Neutrophil (primary cell): ENCODE measurements around the gene EGR4.

ENCODE experiments used
- H3K27ac ChIP-seq: fragments of 200-600 bp; sonication (generic); 2 replicates; pipeline ENCODE4 v1.5.1; 2016; ENCODE audit warnings: mild to moderate bottlenecking, moderate library complexity
- H3K27me3 ChIP-seq: fragments of 200-600 bp; sonication (generic); 2 replicates; pipeline ENCODE4 v1.6.0; 2016; ENCODE audit warnings: mild to moderate bottlenecking
- H3K36me3 ChIP-seq: fragments of 200-600 bp; sonication (generic); 2 replicates; pipeline ENCODE4 v1.5.1; 2017
- H3K4me1 ChIP-seq, 2 experiments: fragments of 200-600 bp in 1 of 2; sonication (generic) in 1 of 2; 1 replicate in 1 of 2; 2 replicates in 1 of 2; pipeline versions ENCODE4 v1.5.1 to v1.6.1; 2013 to 2016; ENCODE audit warnings: low read depth in 1 of 2, low read length in 1 of 2, mild to moderate bottlenecking in 1 of 2, moderate library complexity in 1 of 2; ENCODE audit not compliant: control insufficient read depth in 1 of 2, insufficient read depth in 1 of 2
- H3K4me3 ChIP-seq, 2 experiments: fragments of 200-600 bp in 1 of 2; sonication (generic) in 1 of 2; 1 replicate in 1 of 2; 2 replicates in 1 of 2; pipeline ENCODE4 v1.5.1; 2013 to 2016; ENCODE audit warnings: low read depth in 1 of 2, low read length in 1 of 2, mild to moderate bottlenecking in 1 of 2, moderate library complexity in 1 of 2
- H3K9me3 ChIP-seq: fragments of 200-600 bp; sonication (generic); 2 replicates; pipeline ENCODE4 v1.5.1; 2016
- TF ChIP-seq, protein P1 (sequence below): fragments of 200-600 bp; sonication (generic); IDR thresholded peaks from 2 replicates; pipeline ENCODE4 v1.5.1; 2016; ENCODE audit warnings: antibody characterized with exemption

The EGR4 gene

DNA sequence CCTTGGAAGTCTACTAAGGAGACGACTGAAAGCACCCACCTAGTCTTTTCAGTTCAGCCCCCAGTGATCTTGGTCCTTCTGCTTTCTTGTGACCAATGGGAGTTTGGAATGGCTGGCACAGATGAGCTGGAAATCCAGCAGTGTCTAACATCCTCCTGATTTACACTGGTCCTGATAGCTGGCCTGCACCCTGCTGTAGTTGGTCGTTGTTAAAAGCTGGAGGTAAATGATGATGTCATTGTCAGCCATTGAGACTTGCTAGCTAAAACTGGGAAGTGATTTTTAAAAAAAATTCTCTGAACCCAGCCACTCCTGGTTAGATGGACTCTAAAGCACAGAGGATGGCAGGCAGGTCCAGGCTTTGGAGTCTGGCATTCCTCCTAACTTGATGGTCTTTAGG lies 39.9 kb downstream of the EGR4 start:
- Histone ChIP-seq H3K4me3 (no peak overlapping the region), H3K9me3 (no peaks in the 10 kb centered on the region), H3K36me3 (peaks cover 69% of the 10 kb centered on the region), H3K4me1 (no peaks in the 10 kb centered on the region), H3K27ac (no peak overlapping the region), H3K27me3 (no peaks in the 10 kb centered on the region)
- TF ChIP-seq, protein P1, sequence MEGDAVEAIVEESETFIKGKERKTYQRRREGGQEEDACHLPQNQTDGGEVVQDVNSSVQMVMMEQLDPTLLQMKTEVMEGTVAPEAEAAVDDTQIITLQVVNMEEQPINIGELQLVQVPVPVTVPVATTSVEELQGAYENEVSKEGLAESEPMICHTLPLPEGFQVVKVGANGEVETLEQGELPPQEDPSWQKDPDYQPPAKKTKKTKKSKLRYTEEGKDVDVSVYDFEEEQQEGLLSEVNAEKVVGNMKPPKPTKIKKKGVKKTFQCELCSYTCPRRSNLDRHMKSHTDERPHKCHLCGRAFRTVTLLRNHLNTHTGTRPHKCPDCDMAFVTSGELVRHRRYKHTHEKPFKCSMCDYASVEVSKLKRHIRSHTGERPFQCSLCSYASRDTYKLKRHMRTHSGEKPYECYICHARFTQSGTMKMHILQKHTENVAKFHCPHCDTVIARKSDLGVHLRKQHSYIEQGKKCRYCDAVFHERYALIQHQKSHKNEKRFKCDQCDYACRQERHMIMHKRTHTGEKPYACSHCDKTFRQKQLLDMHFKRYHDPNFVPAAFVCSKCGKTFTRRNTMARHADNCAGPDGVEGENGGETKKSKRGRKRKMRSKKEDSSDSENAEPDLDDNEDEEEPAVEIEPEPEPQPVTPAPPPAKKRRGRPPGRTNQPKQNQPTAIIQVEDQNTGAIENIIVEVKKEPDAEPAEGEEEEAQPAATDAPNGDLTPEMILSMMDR = no peak

DNA sequence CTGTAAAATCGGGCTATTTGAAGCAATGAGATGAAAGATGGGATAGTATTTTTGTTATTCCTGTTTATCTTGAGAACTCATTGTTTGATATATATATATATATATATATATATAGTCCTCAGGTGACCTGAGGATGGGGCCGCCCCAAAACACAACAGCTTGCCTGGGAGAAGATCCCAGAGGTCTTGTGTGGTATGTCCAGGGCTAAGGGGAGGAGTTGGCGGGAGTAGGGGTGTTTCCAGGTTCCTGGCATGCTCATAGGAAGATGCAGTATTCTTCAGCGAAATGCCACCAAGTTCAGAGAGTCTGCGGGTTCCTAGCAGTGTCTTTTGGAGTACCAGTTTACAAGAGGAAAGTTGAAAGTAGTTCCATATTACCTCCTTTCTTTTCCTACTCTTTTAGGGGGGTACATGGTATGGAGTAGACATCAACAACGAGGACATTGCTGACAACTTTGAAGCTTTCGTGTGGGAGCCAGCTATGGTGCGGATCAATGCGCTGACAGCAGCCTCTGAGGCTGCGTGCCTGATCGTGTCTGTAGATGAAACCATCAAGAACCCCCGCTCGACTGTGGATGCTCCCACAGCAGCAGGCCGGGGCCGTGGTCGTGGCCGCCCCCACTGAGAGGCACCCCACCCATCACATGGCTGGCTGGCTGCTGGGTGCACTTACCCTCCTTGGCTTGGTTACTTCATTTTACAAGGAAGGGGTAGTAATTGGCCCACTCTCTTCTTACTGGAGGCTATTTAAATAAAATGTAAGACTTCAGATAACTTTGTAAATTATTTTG lies 40.9 kb downstream of the EGR4 start:
- TF ChIP-seq, protein P1 = no peak
- H3K9me3 ChIP-seq = no peaks in the 10 kb centered on the region
- no peaks in the 10 kb centered on the region for H3K4me1 ChIP-seq
- H3K36me3 ChIP-seq = peaks cover 79% of the 10 kb centered on the region
- H3K27ac ChIP-seq = no peak overlapping the region
- no peak overlapping the region for H3K4me3 ChIP-seq
- no peaks in the 10 kb centered on the region for H3K27me3 ChIP-seq

DNA sequence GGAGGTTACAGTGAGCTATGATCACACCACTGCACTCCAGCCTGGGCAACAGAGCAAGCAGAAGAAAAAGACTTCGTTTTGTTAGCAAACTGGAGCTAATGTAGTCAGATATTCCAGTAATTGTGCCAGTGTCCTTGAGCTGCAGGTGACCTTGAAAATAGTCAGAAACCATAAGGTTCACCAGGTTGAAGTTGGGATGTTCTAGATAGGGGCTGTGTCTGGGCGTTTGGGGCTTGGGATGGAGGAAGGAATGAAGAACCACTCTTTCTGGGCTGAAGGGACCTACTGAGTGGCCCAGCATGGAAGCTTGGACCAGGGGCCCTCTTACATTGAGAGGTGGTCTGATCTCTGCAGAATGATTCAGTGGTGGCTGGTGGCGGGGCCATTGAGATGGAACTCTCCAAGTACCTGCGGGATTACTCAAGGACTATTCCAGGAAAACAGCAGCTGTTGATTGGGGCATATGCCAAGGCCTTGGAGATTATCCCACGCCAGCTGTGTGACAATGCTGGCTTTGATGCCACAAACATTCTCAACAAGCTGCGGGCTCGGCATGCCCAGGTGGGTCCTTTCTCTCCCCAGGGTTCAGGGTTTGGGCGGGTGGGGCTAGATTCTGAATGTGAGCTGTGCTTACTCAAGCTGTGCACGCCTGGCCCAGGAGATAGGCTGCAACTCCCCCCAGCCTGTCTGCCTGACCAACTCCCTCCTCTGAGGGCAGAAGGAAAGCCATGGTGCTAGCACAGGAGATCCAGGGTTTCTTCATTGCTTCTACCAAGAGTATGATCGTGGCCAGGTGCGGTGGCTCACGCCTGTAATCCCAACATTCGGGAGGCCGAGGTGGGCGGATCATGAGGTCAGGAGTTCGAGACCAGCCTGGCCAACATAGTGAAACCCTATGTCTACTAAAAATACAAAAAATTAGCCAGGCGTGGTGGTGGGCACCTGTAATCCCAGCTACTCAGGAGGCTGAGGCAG lies 42.2 kb downstream of the EGR4 start:
- Histone ChIP-seq H3K9me3 (no peaks in the 10 kb centered on the region), H3K4me3 (no peak overlapping the region), H3K36me3 (peaks cover 91% of the 10 kb centered on the region), H3K27ac (no peak overlapping the region), H3K27me3 (no peaks in the 10 kb centered on the region), H3K4me1 (no peaks in the 10 kb centered on the region)
- TF ChIP-seq, protein P1 = no peak

DNA sequence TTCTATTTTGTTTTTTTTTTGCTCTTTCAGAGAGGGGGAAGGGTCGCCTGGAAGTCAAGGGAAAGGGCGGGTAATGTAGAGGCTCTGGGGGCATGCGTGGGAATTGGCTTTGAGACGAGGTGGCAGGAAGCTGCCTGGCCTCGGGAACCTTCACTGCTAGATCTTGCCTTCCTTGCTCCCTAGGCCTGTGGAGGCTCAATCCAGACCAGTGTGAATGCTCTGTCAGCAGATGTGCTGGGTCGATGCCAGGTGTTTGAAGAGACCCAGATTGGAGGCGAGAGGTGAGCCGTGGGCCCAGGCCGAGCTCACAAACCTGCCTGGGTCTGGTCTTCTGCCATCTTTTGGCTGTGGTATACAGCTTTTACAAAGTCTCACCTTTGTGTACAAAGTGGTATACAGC lies 43.7 kb downstream of the EGR4 start:
- Histone ChIP-seq H3K4me3 (no peak overlapping the region), H3K9me3 (no peaks in the 10 kb centered on the region), H3K36me3 (peaks cover 100% of the 10 kb centered on the region), H3K4me1 (no peaks in the 10 kb centered on the region), H3K27ac (no peak overlapping the region), H3K27me3 (no peaks in the 10 kb centered on the region)
- TF ChIP-seq, protein P1 = no peak

DNA sequence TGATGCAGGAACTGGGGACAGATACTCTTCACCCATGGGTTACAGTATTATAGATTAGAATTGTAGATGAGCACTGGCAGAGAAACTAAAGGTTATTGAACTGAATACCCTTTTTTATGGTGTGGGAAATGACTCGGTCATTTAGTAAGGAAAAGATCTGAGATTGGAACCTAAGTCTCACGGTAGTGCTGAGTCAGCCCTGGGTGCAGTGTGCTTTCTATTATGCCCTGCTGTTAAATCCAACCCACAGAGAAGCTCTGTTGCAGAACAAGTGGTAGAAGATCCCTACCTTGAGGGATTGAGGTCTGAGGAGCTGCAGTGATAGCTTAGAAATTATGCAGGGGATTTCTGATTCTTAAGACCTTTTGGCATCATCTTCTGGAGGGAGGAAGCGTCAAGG lies 46.5 kb downstream of the EGR4 start:
- TF ChIP-seq, protein P1 = no peak
- Histone ChIP-seq H3K27me3 (no peaks in the 10 kb centered on the region), H3K36me3 (peaks cover 95% of the 10 kb centered on the region), H3K4me3 (no peak overlapping the region), H3K4me1 (no peaks in the 10 kb centered on the region), H3K9me3 (no peaks in the 10 kb centered on the region), H3K27ac (no peak overlapping the region)
